MCF 10A (cell line): ENCODE results near the gene SYNJ1. TPM values are rescaled to one million over a fixed set of nuclear protein-coding genes. Genes with fewer than 3 reads are reported as not detected.

Experiments
- BruUV-seq: library from RNA; stranded (reverse); fragments of 400-500 nt; replicated peaks from 2 replicates; lab custom pipeline; 2021; lab: Mats Ljungman, UMichigan
- CTCF ChIA-PET: fragments of 300-600 bp; sonication (Branson Sonifier 250); formaldehyde crosslinking; extraction: SDS; loops from one replicate; lab custom pipeline; 2021; ENCODE audit warnings: antibody characterized with exemption, inconsistent platforms; lab: Yijun Ruan, JAX
- POLR2A ChIA-PET: fragments of 300-600, 350-650 bp; sonication (Branson Sonifier 250); formaldehyde crosslinking; extraction: SDS; loops from one replicate; lab custom pipeline; 2020; ENCODE audit warnings: antibody characterized with exemption, inconsistent platforms; lab: Yijun Ruan, JAX
- DNase-seq: peaks from one replicate; pipeline ENCODE4 v3.0.0-alpha.2; 2018; ENCODE audit not compliant: unreplicated experiment
- H3K27ac Mint-ChIP-seq: one replicate; pipeline ENCODE4 v1.8.0; 2022; ENCODE audit warnings: mild to moderate bottlenecking, low read depth, mixed read lengths; ENCODE audit not compliant: unreplicated experiment
- H3K27me3 Mint-ChIP-seq: one replicate; pipeline ENCODE4 v1.8.0; 2022; ENCODE audit warnings: mixed read lengths; ENCODE audit not compliant: insufficient read depth, unreplicated experiment
- H3K36me3 Mint-ChIP-seq: one replicate; pipeline ENCODE4 v1.8.0; 2022; ENCODE audit warnings: mild to moderate bottlenecking, moderate library complexity, mixed read lengths; ENCODE audit not compliant: insufficient read depth, unreplicated experiment
- H3K4me1 Mint-ChIP-seq: one replicate; pipeline ENCODE4 v1.8.0; 2022; ENCODE audit warnings: mixed read lengths; ENCODE audit not compliant: insufficient read depth, unreplicated experiment
- H3K4me3 Mint-ChIP-seq: one replicate; pipeline ENCODE4 v1.8.0; 2022; ENCODE audit warnings: mild to moderate bottlenecking, moderate library complexity, mixed read lengths; ENCODE audit not compliant: unreplicated experiment
- H3K9me3 Mint-ChIP-seq: one replicate; pipeline ENCODE4 v1.8.0; 2022; ENCODE audit warnings: mixed read lengths; ENCODE audit not compliant: unreplicated experiment
- intact Hi-C: fragments of 100-400 bp; cut with micrococcal nuclease; formaldehyde crosslinking; loops from 2 replicates; pipeline ENCODE4 v1.14.1; 2022
- total RNA-seq: library from RNA; stranded (reverse); gene quantifications from 2 replicates; pipeline ENCODE4 v1.2.3, GENCODE V29; 2022
- TF ChIP-seq, protein P1 (sequence below): fragments of 200-600 bp; IDR thresholded peaks from one replicate; pipeline ENCODE4 v1.8.0; 2022; ENCODE audit warnings: antibody characterized with exemption, mild to moderate bottlenecking; ENCODE audit not compliant: unreplicated experiment

Gene SYNJ1
- total RNA-seq, 1 experiment from 2014 or later: 9.7 TPM

DNA sequence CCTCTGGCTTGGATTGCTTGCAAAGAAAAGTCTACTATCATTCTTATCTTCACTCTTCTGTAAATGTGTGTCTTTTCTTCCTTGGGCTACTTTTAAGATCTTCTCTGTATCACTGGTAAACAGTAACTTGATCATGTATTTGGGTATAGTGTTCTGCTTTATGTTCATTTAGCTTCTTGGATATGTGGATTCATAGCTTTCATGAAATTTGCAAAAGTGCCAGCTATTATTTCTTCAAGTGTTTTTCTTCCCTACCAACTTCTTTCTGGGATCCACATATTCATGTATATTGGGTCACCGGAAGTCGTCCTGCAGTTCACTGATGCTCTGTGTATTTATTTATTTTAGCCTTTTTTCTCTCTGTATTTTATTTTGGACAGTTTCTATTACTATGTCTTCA, 11.3 kb downstream of the SYNJ1 start:
- peaks cover 13% of the 10 kb centered on the region for H3K36me3 Mint-ChIP-seq
- H3K4me1 Mint-ChIP-seq: no peaks in the 10 kb centered on the region
- intact Hi-C loops: no loop called here
- ChIA-PET CTCF (interaction anchor here (0.6 kb wide), 1 partner anchor 272 kb away, joined by 3 read pairs; no protein-coding TSS in a partner anchor), POLR2A (interaction anchor here (0.7 to 2.1 kb wide), 3 partner anchors 9 to 55 kb away, joined by 3 to 6 read pairs (median 4); partner anchors contain the start of genes PAXBP1 and SYNJ1)
- no peak overlapping the region for H3K27ac Mint-ChIP-seq
- H3K4me3 Mint-ChIP-seq: no peak overlapping the region
- no peaks in the 10 kb centered on the region for H3K27me3 Mint-ChIP-seq
- no peaks in the 10 kb centered on the region for H3K9me3 Mint-ChIP-seq
- no TSS peak for BruUV-seq
- DNase-seq: no peak
- TF ChIP-seq, protein P1, sequence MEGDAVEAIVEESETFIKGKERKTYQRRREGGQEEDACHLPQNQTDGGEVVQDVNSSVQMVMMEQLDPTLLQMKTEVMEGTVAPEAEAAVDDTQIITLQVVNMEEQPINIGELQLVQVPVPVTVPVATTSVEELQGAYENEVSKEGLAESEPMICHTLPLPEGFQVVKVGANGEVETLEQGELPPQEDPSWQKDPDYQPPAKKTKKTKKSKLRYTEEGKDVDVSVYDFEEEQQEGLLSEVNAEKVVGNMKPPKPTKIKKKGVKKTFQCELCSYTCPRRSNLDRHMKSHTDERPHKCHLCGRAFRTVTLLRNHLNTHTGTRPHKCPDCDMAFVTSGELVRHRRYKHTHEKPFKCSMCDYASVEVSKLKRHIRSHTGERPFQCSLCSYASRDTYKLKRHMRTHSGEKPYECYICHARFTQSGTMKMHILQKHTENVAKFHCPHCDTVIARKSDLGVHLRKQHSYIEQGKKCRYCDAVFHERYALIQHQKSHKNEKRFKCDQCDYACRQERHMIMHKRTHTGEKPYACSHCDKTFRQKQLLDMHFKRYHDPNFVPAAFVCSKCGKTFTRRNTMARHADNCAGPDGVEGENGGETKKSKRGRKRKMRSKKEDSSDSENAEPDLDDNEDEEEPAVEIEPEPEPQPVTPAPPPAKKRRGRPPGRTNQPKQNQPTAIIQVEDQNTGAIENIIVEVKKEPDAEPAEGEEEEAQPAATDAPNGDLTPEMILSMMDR: no peak

DNA sequence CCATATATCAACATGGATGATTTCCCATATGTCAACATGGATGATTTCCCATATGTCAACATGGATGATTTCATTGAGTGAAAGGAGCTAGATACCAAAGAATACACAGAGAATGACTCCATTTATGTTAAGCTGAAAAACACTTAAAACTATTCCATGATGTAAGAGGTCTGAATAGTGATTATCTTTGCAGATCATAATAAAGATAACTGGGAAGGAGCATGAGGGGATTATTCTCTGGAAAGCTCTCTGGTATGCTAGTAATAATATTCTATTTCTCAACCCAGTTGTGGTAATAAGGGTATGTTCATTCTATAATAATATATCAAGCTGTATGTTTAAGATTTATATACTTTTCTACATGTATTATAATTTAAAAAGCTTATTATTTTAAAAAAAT, 14.1 kb downstream of the SYNJ1 start:
- POLR2A ChIA-PET: interaction anchor here (0.8 kb wide), 1 partner anchor 13 kb away, joined by 3 read pairs; no protein-coding TSS in a partner anchor

DNA sequence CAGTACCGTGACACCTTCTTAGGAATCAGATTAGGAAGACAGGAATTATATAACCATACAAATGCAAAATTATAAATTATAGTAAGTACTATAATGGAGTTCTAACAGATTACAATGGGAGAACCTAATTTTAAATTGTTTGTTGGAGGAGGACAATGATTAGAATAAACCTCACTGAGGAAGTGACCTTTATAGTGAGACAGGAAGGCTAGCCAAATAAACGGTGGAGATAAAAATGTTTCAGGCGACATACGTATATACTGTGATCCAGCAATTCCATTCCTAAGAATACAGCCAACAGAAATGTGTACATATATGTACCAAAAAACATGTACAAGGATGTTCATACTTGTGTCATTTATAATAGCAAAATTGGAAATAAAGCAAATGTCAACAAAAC, 15.2 kb downstream of the SYNJ1 start:
- Mint-ChIP-seq H3K4me3 (no peak overlapping the region), H3K9me3 (no peaks in the 10 kb centered on the region), H3K4me1 (no peaks in the 10 kb centered on the region), H3K27me3 (no peaks in the 10 kb centered on the region), H3K27ac (no peak overlapping the region), H3K36me3 (no peaks in the 10 kb centered on the region)
- BruUV-seq: no TSS peak
- TF ChIP-seq, protein P1: no peak
- CTCF ChIA-PET: no interaction called here
- intact Hi-C loops: no loop called here
- no peak for DNase-seq
- POLR2A ChIA-PET: interaction anchor here (1.2 kb wide), 1 partner anchor 14 kb away, joined by 4 read pairs; no protein-coding TSS in a partner anchor

More for the DNA sequence above, 14.1 kb downstream of the SYNJ1 start:
- Mint-ChIP-seq H3K27ac (no peak overlapping the region), H3K9me3 (no peaks in the 10 kb centered on the region), H3K36me3 (no peaks in the 10 kb centered on the region), H3K4me1 (no peaks in the 10 kb centered on the region), H3K4me3 (no peak overlapping the region), H3K27me3 (no peaks in the 10 kb centered on the region)
- CTCF ChIA-PET: no interaction called here
- TF ChIP-seq, protein P1: no peak
- intact Hi-C loops: no loop called here
- BruUV-seq: no TSS peak
- no peak for DNase-seq

DNA sequence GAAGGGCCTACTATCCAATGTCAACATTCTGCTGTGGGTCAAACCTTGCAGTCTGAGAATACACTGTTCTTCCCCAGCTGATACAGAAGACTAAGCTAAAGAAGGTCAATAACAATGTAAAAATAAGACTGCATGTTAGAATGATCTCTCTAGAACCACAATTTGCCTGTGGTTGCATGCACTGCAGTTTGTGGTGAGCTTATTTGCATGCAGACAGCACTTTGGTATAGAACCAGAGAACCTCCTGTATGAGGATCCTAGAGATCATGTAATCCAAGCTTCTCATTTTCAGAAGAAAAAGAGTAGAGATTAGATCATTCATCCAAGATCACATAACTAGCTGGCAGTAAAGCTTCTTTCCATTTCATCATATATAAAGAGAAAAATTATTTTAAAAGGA, 15.8 kb downstream of the SYNJ1 start:
- H3K9me3 Mint-ChIP-seq: no peaks in the 10 kb centered on the region
- ChIA-PET POLR2A (interaction anchor here (1.2 kb wide), 1 partner anchor 15 kb away, joined by 4 read pairs; no protein-coding TSS in a partner anchor), CTCF (no interaction called here)
- no peaks in the 10 kb centered on the region for H3K27me3 Mint-ChIP-seq
- TF ChIP-seq, protein P1: no peak
- no peaks in the 10 kb centered on the region for H3K4me1 Mint-ChIP-seq
- intact Hi-C loops: no loop called here
- no peaks in the 10 kb centered on the region for H3K36me3 Mint-ChIP-seq
- no peak overlapping the region for H3K27ac Mint-ChIP-seq
- no peak overlapping the region for H3K4me3 Mint-ChIP-seq
- BruUV-seq: no TSS peak
- no peak for DNase-seq
